Measurements from ENCODE around the gene SRC.

DNA sequence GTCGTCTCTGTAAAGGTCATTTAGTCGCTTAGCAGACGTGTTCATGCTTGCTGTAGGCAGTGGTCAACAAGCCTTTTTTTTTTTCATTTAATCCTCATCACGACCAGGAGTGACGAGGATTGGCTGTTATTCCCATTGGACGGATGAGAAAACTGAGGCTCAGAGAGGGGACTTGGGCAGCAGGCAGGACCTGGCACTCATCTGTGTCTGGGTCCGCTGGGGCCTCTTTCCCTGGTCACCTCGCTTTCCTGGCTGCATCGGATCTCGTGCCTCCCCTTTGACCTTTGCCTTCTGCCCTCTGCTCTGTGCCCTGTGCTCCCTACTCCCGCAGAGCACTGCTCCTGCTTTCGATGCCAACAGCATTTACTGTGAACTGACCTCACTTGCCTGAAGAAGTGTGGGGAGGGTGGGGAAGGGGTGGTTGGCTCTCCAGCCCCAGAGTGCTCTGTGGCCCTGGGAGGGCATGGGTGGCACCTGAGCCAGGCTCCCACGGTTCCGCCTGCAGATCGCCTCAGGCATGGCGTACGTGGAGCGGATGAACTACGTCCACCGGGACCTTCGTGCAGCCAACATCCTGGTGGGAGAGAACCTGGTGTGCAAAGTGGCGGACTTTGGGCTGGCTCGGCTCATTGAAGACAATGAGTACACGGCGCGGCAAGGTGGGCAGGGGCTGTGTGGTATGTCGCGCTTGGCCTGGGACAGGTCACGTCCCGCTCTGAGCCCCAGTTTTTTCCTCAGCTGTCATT, 56.2 kb downstream of the SRC start:
- TF ChIP-seq, protein P1, sequence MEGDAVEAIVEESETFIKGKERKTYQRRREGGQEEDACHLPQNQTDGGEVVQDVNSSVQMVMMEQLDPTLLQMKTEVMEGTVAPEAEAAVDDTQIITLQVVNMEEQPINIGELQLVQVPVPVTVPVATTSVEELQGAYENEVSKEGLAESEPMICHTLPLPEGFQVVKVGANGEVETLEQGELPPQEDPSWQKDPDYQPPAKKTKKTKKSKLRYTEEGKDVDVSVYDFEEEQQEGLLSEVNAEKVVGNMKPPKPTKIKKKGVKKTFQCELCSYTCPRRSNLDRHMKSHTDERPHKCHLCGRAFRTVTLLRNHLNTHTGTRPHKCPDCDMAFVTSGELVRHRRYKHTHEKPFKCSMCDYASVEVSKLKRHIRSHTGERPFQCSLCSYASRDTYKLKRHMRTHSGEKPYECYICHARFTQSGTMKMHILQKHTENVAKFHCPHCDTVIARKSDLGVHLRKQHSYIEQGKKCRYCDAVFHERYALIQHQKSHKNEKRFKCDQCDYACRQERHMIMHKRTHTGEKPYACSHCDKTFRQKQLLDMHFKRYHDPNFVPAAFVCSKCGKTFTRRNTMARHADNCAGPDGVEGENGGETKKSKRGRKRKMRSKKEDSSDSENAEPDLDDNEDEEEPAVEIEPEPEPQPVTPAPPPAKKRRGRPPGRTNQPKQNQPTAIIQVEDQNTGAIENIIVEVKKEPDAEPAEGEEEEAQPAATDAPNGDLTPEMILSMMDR (IDR thresholded peaks at IDR 0.05; ENCODE audit: insufficient read depth, low read length) = no peak
- TF ChIP-seq POLR2AphosphoS5 (IDR thresholded peaks at IDR 0.05; ENCODE audit: low read depth) (no peak), GABPA (IDR thresholded peaks at IDR 0.05; ENCODE audit: low read depth) (no peak)

Measured in HL-60 (cell line).